ENCODE data around the gene HOXB8. TPM values are rescaled to one million over a fixed set of nuclear protein-coding genes. Genes with fewer than 3 reads are reported as not detected.

HOXB8 gene
- total and polyA plus RNA-seq, 2 experiments from 2014 or later, result 0.31 to 0.57 TPM

DNA sequence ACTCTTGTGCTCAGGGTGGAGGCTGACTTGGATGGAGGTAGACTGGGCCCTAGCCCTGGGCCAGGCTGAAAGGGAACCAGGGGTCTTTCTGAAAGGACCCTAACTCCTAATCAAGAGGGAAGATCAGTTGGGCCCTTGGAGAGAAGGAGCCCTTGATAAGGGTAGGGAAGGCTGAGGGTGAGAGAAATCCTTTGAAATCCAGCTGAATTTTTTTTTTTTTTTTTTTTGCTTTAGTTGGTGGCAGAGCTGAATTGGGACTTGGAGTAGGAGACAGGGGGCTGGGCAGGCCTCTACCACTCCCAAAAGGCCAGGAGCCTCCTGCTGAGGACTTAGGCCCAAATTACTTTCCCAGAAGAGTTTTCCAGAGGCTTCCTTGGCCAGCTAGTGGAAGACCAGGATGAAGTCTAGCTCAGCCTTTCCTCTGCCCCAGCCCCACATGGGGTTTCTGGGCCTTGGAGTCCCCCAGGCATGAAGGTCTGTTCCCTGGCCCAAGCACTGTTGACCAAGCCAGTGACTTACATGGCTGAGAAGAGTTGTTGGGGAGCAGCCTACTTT, 24.4 kb downstream of the HOXB8 start:
- H3K79me2 ChIP-seq, result peaks cover 13% of the 10 kb centered on the region
- no peaks in the 10 kb centered on the region for H3K9me3 ChIP-seq (ENCODE audit: low read depth)
- peak overlapping the region; percentile 30 for H3K27ac ChIP-seq
- TF ChIP-seq, protein P1, sequence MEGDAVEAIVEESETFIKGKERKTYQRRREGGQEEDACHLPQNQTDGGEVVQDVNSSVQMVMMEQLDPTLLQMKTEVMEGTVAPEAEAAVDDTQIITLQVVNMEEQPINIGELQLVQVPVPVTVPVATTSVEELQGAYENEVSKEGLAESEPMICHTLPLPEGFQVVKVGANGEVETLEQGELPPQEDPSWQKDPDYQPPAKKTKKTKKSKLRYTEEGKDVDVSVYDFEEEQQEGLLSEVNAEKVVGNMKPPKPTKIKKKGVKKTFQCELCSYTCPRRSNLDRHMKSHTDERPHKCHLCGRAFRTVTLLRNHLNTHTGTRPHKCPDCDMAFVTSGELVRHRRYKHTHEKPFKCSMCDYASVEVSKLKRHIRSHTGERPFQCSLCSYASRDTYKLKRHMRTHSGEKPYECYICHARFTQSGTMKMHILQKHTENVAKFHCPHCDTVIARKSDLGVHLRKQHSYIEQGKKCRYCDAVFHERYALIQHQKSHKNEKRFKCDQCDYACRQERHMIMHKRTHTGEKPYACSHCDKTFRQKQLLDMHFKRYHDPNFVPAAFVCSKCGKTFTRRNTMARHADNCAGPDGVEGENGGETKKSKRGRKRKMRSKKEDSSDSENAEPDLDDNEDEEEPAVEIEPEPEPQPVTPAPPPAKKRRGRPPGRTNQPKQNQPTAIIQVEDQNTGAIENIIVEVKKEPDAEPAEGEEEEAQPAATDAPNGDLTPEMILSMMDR (IDR thresholded peaks at IDR 0.05; ENCODE audit: poor library complexity), result no peak
- TF ChIP-seq EZH2 (IDR thresholded peaks at IDR 0.05; ENCODE audit: borderline replicate concordance) (no peak), EZH2phosphoT487 (IDR thresholded peaks at IDR 0.05; ENCODE audit: low read depth, severe bottlenecking, unreplicated experiment) (no peak)
- H3K36me3 ChIP-seq (replicated peaks; ENCODE audit: insufficient read depth, low read depth), result no peaks in the 10 kb centered on the region
- H3K27me3 ChIP-seq, result peaks cover 95% of the 10 kb centered on the region
- H3K4me2 ChIP-seq, result peak overlapping the region; percentile 93
- H3K9me2 ChIP-seq (replicated peaks; ENCODE audit: insufficient read depth), result no peaks in the 10 kb centered on the region
- no peak for DNase-seq (ENCODE audit: low spot score)
- H3K4me3 ChIP-seq, result no peak overlapping the region
- no peaks in the 10 kb centered on the region for H3K4me1 ChIP-seq (ENCODE audit: insufficient read depth)
- H2AFZ ChIP-seq, result peak overlapping the region; percentile 1
- no peaks in the 10 kb centered on the region for H4K20me1 ChIP-seq (ENCODE audit: insufficient read depth, poor library complexity, severe bottlenecking)

- Histone ChIP-seq H3K27ac (peak within 1 kb of the TSS; percentile 30), H3K4me3 (no peak within 1 kb of the TSS), H3K9me3 (ENCODE audit: low read depth) (no peaks in the 10 kb centered on the region), H2AFZ (peak within 1 kb of the TSS; percentile 1), H3K9me2 (replicated peaks; ENCODE audit: insufficient read depth) (no peaks in the 10 kb centered on the region), H3K4me2 (peak within 1 kb of the TSS; percentile 93), H4K20me1 (ENCODE audit: insufficient read depth, poor library complexity, severe bottlenecking) (no peaks in the 10 kb centered on the region), H3K27me3 (peaks cover 93% of the 10 kb centered on the region), H3K79me2 (peaks cover 13% of the 10 kb centered on the region), H3K4me1 (ENCODE audit: insufficient read depth) (no peaks in the 10 kb centered on the region), H3K36me3 (replicated peaks; ENCODE audit: insufficient read depth, low read depth) (no peaks in the 10 kb centered on the region)
- peak; percentile 45 for TF ChIP-seq EZH2phosphoT487 (IDR thresholded peaks at IDR 0.05; ENCODE audit: low read depth, severe bottlenecking, unreplicated experiment)
- TF ChIP-seq EZH2 (IDR thresholded peaks at IDR 0.05; ENCODE audit: borderline replicate concordance), result peak; percentile 41
- TF ChIP-seq, protein P1 (IDR thresholded peaks at IDR 0.05; ENCODE audit: poor library complexity), result no peak
- WGBS (ENCODE audit: low lambda C conversion rate, missing lambda C conversion rate), result 18% methylated on average over 23 of the region's 23 CpGs
- DNase-seq (ENCODE audit: low spot score), result no peak
These were observed 25.1 kb downstream of the HOXB8 start, which contains the start of gene HOXB3 for GRCh38 chr17:48589831-48590606. Gene HOXB3 (minus strand): TSS chr17:48590241. CDS start chr17:48552474, 37,767 bp downstream.

- Histone ChIP-seq H3K9me2 (replicated peaks; ENCODE audit: insufficient read depth) (no peaks in the 10 kb centered on the region), H3K4me2 (peak overlapping the region; percentile 93), H3K27me3 (peaks cover 89% of the 10 kb centered on the region), H4K20me1 (ENCODE audit: insufficient read depth, poor library complexity, severe bottlenecking) (no peaks in the 10 kb centered on the region), H3K4me1 (ENCODE audit: insufficient read depth) (no peaks in the 10 kb centered on the region), H2AFZ (peak overlapping the region; percentile 1), H3K27ac (peak overlapping the region; percentile 25), H3K4me3 (no peak overlapping the region), H3K79me2 (peaks cover 13% of the 10 kb centered on the region), H3K36me3 (replicated peaks; ENCODE audit: insufficient read depth, low read depth) (no peaks in the 10 kb centered on the region), H3K9me3 (ENCODE audit: low read depth) (no peaks in the 10 kb centered on the region)
- 12% methylated on average over 10 of the region's 10 CpGs for whole genome bisulfite sequencing (ENCODE audit: low lambda C conversion rate, missing lambda C conversion rate)
- DNase-seq (ENCODE audit: low spot score), result no peak
- TF ChIP-seq, protein P1 (IDR thresholded peaks at IDR 0.05; ENCODE audit: poor library complexity), result no peak
- TF ChIP-seq EZH2phosphoT487 (IDR thresholded peaks at IDR 0.05; ENCODE audit: low read depth, severe bottlenecking, unreplicated experiment), result peak; percentile 24
- TF ChIP-seq EZH2 (IDR thresholded peaks at IDR 0.05; ENCODE audit: borderline replicate concordance), result peak; percentile 67
These were observed 25.8 kb downstream of the HOXB8 start for GRCh38 chr17:48589060-48589830.

All from hepatocyte (in vitro differentiated cells).